22Rv1 (cell line): ENCODE data around the gene MGAT1.

Source experiments
- CTCF ChIP-seq: fragments of 450-650 bp; IDR thresholded peaks from 2 replicates; pipeline ENCODE4 v1.5.1; 2017; ENCODE audit warnings: mild to moderate bottlenecking
- ZFX ChIP-seq: fragments of 450-650 bp; IDR thresholded peaks from 2 replicates; pipeline ENCODE4 v1.6.1; 2017; ENCODE audit warnings: antibody characterized with exemption, borderline replicate concordance

GRCh38 chr5:180848265-180848664 lies 45.7 kb upstream of the MGAT1 start:
- no peak for TF ChIP-seq CTCF
- no peak for TF ChIP-seq ZFX
